RWPE2 (cell line): ENCODE measurements around the gene NRSN2.

Experiments
- ATAC-seq: fragments of 200-7000 bp; cut with Tn5 transposase; 3 replicates; pipeline ENCODE4 v1.9.1; 2021; ENCODE audit warnings: low read depth
- DNase-seq: peaks from one replicate; pipeline ENCODE4 v3.0.0-alpha.2; 2020; ENCODE audit warnings: low spot score
- H3K27ac ChIP-seq: fragments of 450-650 bp; 2 replicates; pipeline ENCODE4 v1.5.1; 2017; ENCODE audit warnings: mild to moderate bottlenecking; ENCODE audit not compliant: poor library complexity, severe bottlenecking
- H3K27me3 ChIP-seq: fragments of 250-450 bp; sonication (Bioruptor Pico); 2 replicates; pipeline ENCODE4 v1.5.1; 2021; ENCODE audit warnings: mild to moderate bottlenecking, moderate library complexity; ENCODE audit not compliant: insufficient read depth, poor library complexity, severe bottlenecking
- H3K36me3 ChIP-seq: fragments of 250-450 bp; sonication (Bioruptor Pico); 2 replicates; pipeline ENCODE4 v1.5.1; 2020; ENCODE audit warnings: low read depth, mild to moderate bottlenecking, moderate library complexity
- H3K4me1 ChIP-seq: fragments of 250-450 bp; sonication (Bioruptor Pico); 2 replicates; pipeline ENCODE4 v1.5.1; 2021; ENCODE audit warnings: mild to moderate bottlenecking, moderate library complexity; ENCODE audit not compliant: insufficient read depth, poor library complexity, severe bottlenecking
- H3K4me3 ChIP-seq: fragments of 250-450 bp; sonication (Bioruptor Pico); 2 replicates; pipeline ENCODE4 v1.5.1; 2021; ENCODE audit warnings: mild to moderate bottlenecking, moderate library complexity; ENCODE audit not compliant: severe bottlenecking
- H3K9me3 ChIP-seq: fragments of 250-450 bp; sonication (Bioruptor Pico); 2 replicates; pipeline ENCODE4 v1.5.1; 2021; ENCODE audit warnings: mild to moderate bottlenecking, moderate library complexity; ENCODE audit not compliant: severe bottlenecking
- TF ChIP-seq, protein P1 (sequence below): fragments of 450-650 bp; IDR thresholded peaks from one replicate; pipeline ENCODE4 v1.5.1; 2017; ENCODE audit warnings: mild to moderate bottlenecking, moderate library complexity; ENCODE audit not compliant: poor library complexity, severe bottlenecking

The NRSN2 gene

DNA sequence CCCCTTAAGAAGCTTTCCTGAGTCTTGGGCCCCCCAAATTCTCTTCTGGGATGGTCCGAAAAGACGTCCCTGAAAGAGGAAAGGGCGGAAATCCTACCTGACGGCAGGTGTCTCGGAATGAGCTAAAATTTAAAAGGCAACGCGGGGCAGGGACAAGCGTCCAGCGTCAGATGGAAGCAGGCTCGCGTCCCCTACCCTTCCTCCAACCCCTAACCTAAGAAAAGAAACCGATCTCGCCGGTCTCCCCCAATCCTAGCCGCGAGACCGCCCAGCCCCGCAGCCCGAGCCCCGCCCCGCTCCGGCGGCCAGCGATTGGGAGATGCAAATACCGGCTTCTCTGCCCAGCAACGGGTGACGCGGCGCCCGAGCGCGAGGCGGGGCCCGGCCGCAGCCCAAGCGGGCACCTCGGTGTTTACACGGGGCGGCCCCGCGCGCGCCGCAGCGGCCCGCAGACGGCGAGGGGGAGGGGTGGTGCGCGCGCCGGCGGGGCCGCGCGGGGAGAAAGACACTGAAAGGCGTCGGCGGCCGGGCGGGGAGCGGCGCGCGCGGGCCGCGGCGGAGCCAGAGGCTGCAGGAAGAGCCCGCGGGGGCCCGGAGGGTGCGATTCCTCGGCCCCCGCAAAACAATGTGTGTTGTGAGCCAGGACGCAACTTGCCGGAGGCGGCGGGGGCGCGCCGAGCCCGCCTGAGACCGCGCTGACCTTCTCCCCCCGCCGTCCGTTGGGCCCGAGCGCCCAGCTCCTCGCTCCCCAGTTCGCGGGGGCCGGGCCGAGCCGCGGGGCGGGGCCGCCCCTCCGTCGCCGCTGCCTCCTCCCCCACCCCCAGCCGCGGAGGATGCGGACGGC, 21.6 kb upstream of the NRSN2 start, which contains the start of gene SOX12:
Gene SOX12, plus strand, starts transcription at position 508 of the 844 bp plus-strand sequence. CDS start 373 bp downstream, outside the sequence.
- Histone ChIP-seq H3K27ac (peak within 1 kb of the TSS; percentile 87), H3K27me3 (no peaks in the 10 kb centered on the region), H3K4me1 (peaks cover 4% of the 10 kb centered on the region), H3K9me3 (no peaks in the 10 kb centered on the region), H3K4me3 (peak within 1 kb of the TSS; percentile 85), H3K36me3 (peaks cover 5% of the 10 kb centered on the region; the same call in 1 of the 2 replicates)
- DNase-seq: peak; percentile 96
- TF ChIP-seq, protein P1, sequence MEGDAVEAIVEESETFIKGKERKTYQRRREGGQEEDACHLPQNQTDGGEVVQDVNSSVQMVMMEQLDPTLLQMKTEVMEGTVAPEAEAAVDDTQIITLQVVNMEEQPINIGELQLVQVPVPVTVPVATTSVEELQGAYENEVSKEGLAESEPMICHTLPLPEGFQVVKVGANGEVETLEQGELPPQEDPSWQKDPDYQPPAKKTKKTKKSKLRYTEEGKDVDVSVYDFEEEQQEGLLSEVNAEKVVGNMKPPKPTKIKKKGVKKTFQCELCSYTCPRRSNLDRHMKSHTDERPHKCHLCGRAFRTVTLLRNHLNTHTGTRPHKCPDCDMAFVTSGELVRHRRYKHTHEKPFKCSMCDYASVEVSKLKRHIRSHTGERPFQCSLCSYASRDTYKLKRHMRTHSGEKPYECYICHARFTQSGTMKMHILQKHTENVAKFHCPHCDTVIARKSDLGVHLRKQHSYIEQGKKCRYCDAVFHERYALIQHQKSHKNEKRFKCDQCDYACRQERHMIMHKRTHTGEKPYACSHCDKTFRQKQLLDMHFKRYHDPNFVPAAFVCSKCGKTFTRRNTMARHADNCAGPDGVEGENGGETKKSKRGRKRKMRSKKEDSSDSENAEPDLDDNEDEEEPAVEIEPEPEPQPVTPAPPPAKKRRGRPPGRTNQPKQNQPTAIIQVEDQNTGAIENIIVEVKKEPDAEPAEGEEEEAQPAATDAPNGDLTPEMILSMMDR: no peak
- ATAC-seq: peak; percentile 61

DNA sequence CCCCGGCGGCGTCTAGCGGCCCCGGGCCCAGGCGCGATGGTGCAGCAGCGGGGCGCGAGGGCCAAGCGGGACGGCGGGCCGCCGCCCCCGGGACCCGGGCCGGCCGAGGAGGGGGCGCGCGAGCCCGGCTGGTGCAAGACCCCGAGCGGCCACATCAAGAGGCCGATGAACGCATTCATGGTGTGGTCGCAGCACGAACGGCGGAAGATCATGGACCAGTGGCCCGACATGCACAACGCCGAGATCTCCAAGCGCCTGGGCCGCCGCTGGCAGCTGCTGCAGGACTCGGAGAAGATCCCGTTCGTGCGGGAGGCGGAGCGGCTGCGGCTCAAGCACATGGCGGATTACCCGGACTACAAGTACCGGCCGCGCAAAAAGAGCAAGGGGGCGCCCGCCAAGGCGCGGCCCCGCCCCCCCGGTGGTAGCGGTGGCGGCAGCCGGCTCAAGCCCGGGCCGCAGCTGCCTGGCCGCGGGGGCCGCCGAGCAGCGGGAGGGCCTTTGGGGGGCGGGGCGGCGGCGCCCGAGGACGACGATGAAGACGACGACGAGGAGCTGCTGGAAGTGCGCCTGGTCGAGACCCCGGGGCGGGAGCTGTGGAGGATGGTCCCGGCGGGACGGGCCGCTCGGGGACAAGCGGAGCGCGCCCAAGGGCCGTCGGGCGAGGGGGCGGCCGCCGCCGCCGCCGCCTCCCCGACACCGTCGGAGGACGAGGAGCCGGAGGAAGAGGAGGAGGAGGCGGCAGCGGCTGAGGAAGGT, 20.8 kb upstream of the NRSN2 start:
- Histone ChIP-seq H3K27me3 (no peaks in the 10 kb centered on the region), H3K27ac (peak overlapping the region; percentile 87), H3K4me3 (peak overlapping the region; percentile 85), H3K9me3 (no peaks in the 10 kb centered on the region), H3K36me3 (peaks cover 5% of the 10 kb centered on the region; the same call in 1 of the 2 replicates), H3K4me1 (peaks cover 4% of the 10 kb centered on the region)
- peak; percentile 84 for DNase-seq
- TF ChIP-seq, protein P1: no peak
- no peak for ATAC-seq

DNA sequence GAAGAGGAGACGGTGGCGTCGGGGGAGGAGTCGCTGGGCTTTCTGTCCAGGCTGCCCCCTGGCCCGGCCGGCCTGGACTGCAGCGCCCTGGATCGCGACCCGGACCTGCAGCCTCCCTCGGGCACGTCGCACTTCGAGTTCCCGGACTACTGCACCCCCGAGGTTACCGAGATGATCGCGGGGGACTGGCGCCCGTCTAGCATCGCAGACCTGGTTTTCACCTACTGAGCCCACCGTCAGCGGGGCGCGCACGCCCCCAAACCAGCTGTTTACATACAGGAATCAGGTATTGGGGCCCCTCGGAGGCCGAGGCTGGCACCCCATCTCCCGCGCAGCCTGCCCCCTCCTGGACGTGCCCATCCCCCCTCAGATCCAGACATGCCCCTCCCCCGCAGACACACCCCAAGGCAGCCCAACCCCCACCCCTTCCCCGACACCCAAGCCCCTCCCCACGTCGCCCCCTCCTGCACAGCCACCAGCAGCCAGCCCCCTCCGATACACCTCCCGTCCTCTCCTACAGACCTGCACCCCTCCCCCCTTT, 20.2 kb upstream of the NRSN2 start:
- H3K27me3 ChIP-seq: no peaks in the 10 kb centered on the region
- ATAC-seq (no peak), DNase-seq (no peak)
- H3K36me3 ChIP-seq: peaks cover 5% of the 10 kb centered on the region; the same call in 1 of the 2 replicates
- H3K4me3 ChIP-seq: peak overlapping the region; percentile 85
- no peaks in the 10 kb centered on the region for H3K9me3 ChIP-seq
- TF ChIP-seq, protein P1: no peak
- H3K27ac ChIP-seq: peak overlapping the region; percentile 87
- peaks cover 4% of the 10 kb centered on the region for H3K4me1 ChIP-seq

DNA sequence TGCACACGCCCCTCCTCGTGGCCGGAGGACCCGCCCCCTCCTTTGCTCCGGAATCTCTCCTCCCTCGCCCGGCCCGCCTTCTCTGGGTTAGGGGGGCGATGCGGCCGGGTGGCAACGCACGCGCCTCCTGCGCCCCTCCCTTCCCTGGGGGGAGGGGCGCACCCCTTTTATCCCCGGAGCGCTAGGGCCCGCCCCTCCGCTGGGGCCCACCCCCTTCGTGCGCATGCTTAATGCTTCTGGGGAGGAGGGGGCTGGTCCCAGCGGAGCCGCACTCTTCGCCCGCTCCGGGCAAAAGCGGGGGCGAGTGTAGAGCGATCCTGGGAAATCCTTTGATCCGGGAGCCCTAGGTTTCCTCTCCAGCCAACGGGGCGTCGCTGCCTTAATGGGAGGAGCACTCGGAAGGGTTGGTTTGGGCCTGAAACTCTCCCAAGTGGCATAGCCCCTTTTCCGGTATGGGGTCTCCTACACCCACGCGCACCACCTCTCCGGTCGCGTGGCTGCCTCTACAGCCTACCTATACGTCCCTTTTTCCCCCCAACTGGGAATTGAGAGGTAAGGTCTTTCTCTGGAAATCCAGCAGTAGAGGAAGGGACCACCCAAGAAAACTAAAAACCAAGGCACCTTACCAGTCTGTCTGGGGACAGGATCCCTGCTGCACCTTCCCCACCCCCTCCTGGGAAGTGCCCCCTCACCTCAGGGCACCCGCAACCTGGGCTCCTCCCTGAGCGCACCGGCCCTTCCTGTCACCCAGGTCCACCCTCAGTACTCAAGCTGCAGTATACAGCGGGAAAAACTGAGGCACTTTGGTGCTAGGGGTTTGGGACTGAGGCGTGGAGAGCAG, 19.5 kb upstream of the NRSN2 start:
- peak; percentile 32 for ATAC-seq
- Histone ChIP-seq H3K27ac (peak overlapping the region; percentile 87), H3K4me1 (peaks cover 4% of the 10 kb centered on the region), H3K9me3 (no peaks in the 10 kb centered on the region), H3K36me3 (peaks cover 5% of the 10 kb centered on the region; the same call in 1 of the 2 replicates), H3K4me3 (peak overlapping the region; percentile 85), H3K27me3 (no peaks in the 10 kb centered on the region)
- TF ChIP-seq, protein P1: no peak
- peak; percentile 96 for DNase-seq
